Measurements from ENCODE around the gene SCYL3.

DNA sequence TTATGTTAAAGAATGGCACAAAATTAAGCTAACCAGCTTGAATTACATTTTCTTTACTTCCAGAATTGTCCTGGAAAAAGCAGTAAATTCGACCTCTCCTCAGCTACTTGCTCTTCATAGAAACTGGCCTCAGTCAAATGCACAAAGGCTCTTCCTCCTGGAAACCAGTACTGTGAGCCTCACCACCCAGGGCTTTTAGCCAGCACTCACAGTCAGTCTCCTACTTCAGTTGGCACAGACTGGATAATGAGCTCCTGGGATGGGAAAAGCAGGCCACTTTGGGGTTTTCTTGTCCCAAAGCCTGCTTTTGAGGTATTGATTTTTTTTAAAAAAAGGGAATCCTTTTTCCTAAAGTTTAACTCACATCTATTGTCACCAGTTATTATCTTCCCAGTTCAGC lies 40.4 kb downstream of the SCYL3 start:
- TF ChIP-seq, protein P1, sequence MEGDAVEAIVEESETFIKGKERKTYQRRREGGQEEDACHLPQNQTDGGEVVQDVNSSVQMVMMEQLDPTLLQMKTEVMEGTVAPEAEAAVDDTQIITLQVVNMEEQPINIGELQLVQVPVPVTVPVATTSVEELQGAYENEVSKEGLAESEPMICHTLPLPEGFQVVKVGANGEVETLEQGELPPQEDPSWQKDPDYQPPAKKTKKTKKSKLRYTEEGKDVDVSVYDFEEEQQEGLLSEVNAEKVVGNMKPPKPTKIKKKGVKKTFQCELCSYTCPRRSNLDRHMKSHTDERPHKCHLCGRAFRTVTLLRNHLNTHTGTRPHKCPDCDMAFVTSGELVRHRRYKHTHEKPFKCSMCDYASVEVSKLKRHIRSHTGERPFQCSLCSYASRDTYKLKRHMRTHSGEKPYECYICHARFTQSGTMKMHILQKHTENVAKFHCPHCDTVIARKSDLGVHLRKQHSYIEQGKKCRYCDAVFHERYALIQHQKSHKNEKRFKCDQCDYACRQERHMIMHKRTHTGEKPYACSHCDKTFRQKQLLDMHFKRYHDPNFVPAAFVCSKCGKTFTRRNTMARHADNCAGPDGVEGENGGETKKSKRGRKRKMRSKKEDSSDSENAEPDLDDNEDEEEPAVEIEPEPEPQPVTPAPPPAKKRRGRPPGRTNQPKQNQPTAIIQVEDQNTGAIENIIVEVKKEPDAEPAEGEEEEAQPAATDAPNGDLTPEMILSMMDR (IDR thresholded peaks at IDR 0.05), result no peak
- no peak for TF ChIP-seq POLR2A (IDR thresholded peaks at IDR 0.05)
